HG02870 (cell line): ENCODE results near the gene SNIP1.
"Not testable (repeated sequence)": the region's sequence is repeated elsewhere in the genome, so short reads cannot be mapped to it uniquely, and the experiment has no call there.

Source experiments
- ATAC-seq: cut with Tn5 transposase; IDR thresholded peaks from one replicate; pipeline ENCODE4 v1.9.1; 2021; ENCODE audit warnings: mild to moderate bottlenecking, moderate library complexity; ENCODE audit not compliant: unreplicated experiment

SNIP1 gene

GRCh38 chr1:37553927-37554808 lies at the start of gene SNIP1:
Gene SNIP1, minus strand, starts transcription at chr1:37554293. Its CDS starts 64 bp downstream, at chr1:37554229.
- peak; percentile 66 for ATAC-seq

- ATAC-seq: no peak
These were observed 48.9 kb upstream of the SNIP1 start for GRCh38 chr1:37602750-37603694.

- ATAC-seq: no peak
These were observed 47.3 kb upstream of the SNIP1 start for GRCh38 chr1:37601441-37601840.

GRCh38 chr1:37599940-37600339 lies 45.8 kb upstream of the SNIP1 start:
- no peak for ATAC-seq

- no peak for ATAC-seq
These were observed 42.1 kb upstream of the SNIP1 start for GRCh38 chr1:37596182-37596667.

- peak; percentile 98 for ATAC-seq
These were observed 41.5 kb upstream of the SNIP1 start, which contains the start of gene GNL2 for GRCh38 chr1:37595440-37596181. Gene GNL2, minus strand, starts transcription at chr1:37595937. Its CDS starts 115 bp downstream, at chr1:37595822.

- no peak for ATAC-seq
These were observed 39.6 kb upstream of the SNIP1 start for GRCh38 chr1:37593726-37594125.

GRCh38 chr1:37588939-37589338 lies 34.8 kb upstream of the SNIP1 start:
- no peak for ATAC-seq

GRCh38 chr1:37584544-37584943 lies 30.5 kb upstream of the SNIP1 start:
- not testable (repeated sequence) for ATAC-seq

- ATAC-seq: no peak
These were observed 21.6 kb upstream of the SNIP1 start for GRCh38 chr1:37575692-37576091.

GRCh38 chr1:37574834-37575480 lies 20.9 kb upstream of the SNIP1 start:
- no peak for ATAC-seq

- no peak for ATAC-seq
These were observed 16.6 kb upstream of the SNIP1 start for GRCh38 chr1:37570528-37571334.

GRCh38 chr1:37567023-37567422 lies 12.9 kb upstream of the SNIP1 start:
- ATAC-seq: no peak

- no peak for ATAC-seq
These were observed 10.8 kb upstream of the SNIP1 start for GRCh38 chr1:37564892-37565291.

- no peak for ATAC-seq
These were observed 8.9 kb upstream of the SNIP1 start for GRCh38 chr1:37562984-37563383.

GRCh38 chr1:37561133-37562132 lies 7.3 kb upstream of the SNIP1 start:
- ATAC-seq: no peak

- no peak for ATAC-seq
These were observed 6.5 kb upstream of the SNIP1 start for GRCh38 chr1:37560401-37561132.
